Activated CD4-positive, alpha-beta T cell treated with anti-CD3 and anti-CD28 coated beads, Interleukin-10, Interleukin-2, amounts not matched to agents 100 ng/mL and 50 ng/mL, durations not matched to agents 16 hours and 8 hours (primary cell): Measurements from ENCODE around the gene RAC3.

Experiments used
- DNase-seq: peaks from one replicate; pipeline ENCODE4 v3.0.0-alpha.2; 2020

Gene RAC3

DNA sequence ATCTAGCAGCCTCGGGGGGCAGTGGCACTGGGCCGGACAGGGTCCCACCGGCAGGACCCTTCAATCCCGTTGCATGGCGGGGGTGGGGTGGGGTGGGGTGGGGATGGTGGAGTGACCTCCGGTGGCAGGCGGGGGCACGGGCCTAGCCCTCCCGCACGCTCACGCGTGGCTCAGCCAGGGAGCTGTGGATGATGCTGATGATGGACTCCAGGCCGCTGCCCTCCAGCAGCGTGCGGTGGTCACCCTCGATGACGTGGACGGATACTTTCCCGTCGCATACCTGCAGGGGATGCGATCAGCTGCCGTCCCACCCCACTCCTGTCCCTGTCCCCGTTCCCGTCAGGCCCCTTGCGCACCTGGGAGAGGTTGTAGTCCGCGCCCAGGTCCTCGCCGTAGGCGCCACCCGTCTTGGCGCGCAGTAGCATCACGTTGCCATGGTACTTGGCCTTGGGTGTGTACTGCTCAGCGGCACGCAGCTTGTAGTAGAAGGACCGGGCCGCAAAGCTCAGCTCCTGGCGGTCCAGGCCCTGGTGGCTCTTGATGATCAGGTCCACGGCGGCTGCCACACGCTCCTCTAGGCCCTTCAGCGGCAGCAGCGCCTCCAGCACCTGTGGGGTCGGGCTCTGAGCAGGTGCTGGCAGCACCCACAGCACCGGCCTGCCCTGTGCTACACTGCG, 47.7 kb downstream of the RAC3 start:
- no peak for DNase-seq

DNA sequence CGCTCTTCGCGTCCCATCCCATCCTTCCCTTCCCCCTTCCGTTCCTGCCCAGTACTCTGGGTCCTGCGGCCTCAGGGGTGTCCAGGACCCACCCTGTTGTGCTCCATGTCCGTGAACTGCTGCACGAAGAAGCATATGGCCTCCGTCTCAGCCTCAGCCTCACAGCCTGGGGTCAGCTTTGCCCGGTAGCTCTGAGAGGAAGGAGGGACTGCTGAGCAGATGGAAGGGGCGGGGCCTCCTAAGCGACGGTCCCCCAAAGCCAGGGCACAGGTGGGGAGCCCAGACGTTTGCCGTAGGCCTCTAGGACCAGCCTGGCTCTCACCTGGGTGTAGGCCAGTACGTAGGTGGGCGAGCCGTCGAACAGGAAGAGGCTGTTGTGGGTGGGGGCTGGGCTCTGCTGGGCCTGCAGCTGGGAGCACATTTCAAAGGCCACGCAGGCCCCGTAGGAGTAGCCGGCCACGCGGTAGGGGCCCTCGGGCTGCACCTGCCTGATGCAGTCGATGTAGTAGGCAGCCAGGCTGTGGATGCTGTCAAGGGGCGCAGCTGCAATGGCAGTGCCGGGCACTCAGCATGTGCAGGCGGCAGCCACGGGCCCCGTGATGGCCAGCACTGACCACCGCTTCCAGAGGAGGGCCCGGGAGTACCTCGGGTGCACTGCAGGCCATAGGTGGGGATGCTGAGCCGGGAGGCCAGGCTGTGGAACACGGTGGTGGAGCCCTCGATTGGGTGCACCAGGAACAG, 48.7 kb downstream of the RAC3 start:
- no peak for DNase-seq

DNA sequence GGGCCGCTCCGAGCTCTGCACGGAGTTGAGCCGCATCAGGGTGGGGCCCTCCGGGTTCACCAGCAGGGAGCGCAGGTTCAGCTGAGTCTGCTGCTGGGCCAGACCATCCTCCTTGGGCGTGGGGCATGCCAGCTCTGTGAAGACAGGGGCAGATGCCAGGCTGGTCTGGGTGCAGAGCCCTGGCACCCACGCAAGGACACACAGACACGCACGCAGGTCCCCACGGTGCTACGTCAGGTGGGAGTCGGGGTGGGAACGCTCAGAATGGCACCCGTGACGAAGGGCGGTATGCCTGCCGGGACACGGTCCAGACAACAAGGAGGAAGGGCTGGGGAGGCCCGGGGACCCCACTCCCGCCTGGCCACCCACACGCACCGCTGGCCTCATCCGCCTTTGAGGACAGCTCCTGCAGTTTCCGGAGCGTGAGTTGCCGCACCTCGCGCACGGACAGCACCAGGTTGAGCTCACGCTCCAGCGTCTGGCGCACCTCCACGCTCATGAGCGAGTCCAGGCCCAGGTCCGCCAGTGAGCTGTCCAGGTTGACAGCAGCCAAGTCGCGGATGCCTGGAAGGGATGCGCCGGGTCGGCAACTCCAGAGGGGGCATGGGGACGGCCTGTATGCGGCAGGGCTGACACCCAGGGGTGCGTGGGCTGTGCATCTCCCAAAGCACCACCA, 49.4 kb downstream of the RAC3 start:
- no peak for DNase-seq

DNA sequence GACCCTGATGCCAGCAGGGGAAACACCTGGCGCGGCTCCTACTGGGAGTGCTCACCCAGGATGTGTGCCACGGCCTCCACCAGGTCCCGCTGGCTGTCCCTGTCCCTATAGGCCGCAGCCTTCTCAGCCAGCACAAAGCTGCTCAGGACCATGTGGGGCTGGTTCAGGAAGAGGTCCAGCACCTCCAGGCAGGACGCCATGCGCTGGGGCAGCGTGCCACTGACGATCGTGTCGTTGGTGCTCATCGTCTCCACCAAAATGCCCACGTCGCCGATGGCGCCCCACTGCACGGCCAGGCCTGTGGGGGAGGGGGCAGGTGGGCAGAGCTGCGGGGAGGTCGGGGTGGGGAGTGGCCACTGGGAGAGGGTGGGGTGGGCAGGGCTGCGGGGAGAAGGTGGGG, 50.1 kb downstream of the RAC3 start:
- DNase-seq, result no peak

DNA sequence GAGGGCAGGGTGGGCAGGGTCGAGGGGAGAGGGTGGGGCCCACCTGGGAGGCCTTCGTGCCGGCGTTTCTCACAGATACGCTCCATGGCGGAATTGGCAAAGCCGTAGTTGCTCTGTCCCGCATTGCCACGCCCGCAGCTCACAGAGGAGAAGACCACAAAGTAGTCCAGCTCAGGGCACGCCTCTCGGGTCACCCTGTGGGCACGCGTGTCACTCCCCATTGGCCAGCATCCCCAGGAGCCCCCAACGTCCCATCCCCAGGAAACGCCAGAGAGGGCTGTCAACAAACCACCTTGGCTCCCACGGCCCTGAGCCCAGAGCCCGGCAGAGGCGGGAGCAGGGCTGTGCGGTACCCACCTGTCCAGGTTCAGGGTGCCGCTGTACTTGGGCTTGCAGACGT, 50.5 kb downstream of the RAC3 start:
- no peak for DNase-seq

DNA sequence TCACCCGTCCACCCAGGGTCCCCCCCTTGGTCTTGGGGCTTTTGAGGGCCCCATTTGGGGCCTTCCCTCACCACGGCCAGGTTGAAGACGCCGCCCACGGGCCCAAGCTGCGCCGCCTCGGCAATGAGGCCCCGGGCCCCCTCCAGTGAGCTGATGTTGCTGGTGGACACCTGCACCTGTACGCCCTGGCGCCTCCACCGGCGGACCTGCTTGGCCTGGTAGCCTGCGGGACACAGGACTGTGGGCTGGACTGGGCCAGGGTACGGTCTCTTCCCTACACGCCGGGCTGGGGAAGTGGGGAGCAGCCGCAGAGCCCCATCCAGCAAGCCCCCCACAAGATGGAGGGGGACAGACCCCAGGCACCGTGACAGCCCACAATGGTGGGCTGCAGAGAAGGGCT, 51.0 kb downstream of the RAC3 start:
- no peak for DNase-seq

DNA sequence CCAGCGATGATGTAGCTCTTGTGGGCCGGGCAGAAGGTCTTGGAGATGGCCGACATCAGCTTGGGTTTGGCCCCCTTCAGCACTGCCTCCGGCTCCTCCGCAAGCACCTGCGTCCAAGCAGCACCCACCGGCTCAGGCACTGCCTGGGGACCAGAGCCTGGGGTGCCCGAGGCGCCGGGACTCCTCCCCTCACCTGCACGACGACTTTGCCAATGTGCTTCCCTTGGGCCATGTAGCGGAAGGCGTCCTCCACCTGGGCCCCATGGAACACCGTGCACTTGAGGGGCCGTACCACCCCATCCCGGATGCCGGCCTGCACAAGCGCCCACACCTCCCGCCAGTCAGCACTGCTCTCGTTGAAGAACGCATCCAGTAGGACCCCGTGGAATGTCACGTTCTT, 51.5 kb downstream of the RAC3 start:
- no peak for DNase-seq
